Measurements from ENCODE around the gene ARVCF.
A peak's percentile ranks its signal among the peaks of the same experiment; 100 is the strongest.

ARVCF gene

DNA sequence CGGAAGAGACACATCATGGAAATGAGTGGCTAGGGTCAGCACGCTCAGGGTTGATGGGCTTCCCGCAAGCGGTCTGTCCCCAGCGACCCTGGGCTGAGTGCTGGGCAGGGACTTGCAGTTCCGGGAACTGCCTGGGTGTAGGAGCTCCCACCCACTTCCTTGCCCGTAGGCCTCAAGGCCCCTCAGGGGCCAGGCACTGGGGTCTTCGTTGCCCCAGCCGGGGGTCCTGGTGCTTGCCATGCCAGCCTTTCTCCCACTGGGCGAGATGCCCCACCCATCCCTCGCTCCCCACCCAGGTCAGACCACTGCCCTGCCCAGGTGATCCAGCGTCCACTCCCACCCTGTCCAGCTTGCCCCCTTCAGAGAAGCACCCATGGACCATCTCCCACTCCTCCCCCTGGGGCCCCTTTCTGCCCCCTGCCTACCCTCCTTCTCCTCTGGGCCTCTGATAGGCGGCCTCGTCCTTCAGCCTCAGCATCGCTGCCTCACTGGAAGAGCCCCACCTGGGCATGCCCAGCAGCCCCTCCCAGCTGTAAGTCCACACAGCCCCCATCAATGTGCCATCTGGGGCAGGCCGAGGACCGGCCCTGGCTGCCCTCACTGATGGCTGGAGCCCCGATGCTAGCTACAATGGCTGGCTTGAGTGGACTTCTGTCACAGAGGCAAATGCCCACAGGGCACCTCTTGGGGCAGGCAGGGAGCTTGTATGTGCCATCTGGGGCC is 45.6 kb upstream of the ARVCF start:
- Histone ChIP-seq H3K27me3 (ENCODE audit: control insufficient read depth, low read length) (no peaks in the 10 kb centered on the region), H3F3A (ENCODE audit: control insufficient read depth, insufficient read depth) (no peaks in the 10 kb centered on the region), H3K36me3 (ENCODE audit: control insufficient read depth, low read length) (peaks cover 4% of the 10 kb centered on the region; the same call in 1 of the 2 replicates), H3K79me2 (ENCODE audit: control insufficient read depth, low read length) (no peaks in the 10 kb centered on the region), H3K9me2 (replicated peaks; ENCODE audit: control insufficient read depth, low read length) (no peaks in the 10 kb centered on the region), H3K4me3 (ENCODE audit: low read length) (no peak overlapping the region), H3K4me2 (ENCODE audit: low read length) (no peak overlapping the region), H3K4me1 (ENCODE audit: control insufficient read depth, low read length) (no peaks in the 10 kb centered on the region), H3K9me3 (ENCODE audit: control insufficient read depth, insufficient read depth, low read length) (no peaks in the 10 kb centered on the region), H4K20me1 (ENCODE audit: control insufficient read depth, insufficient read depth, low read depth, low read length) (no peaks in the 10 kb centered on the region), H3K27ac (ENCODE audit: low read depth, low read length) (no peak overlapping the region)
- TF ChIP-seq EZH2phosphoT487 (IDR thresholded peaks at IDR 0.05; ENCODE audit: borderline replicate concordance, low read length) = no peak
- TF ChIP-seq CTCF (IDR thresholded peaks at IDR 0.05; ENCODE audit: low read depth, low read length, poor library complexity, severe bottlenecking) = no peak

DNA sequence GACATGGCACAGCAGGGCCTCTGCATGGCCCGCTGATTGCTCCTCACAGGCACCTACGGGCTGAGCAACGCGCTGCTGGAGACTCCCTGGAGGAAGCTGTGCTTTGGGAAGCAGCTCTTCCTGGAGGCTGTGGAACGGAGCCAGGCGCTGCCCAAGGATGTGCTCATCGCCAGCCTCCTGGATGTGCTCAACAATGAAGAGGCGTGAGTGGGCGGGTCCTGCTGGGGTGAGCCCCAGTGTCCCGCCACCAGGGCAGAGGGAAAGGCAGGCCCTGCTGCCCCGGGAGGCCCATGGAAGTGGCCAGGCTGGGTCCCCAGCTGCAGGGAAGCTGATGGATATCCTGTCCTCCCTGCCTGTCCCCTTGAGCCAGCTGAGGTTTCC is 44.8 kb upstream of the ARVCF start:
- Histone ChIP-seq H3K4me1 (ENCODE audit: control insufficient read depth, low read length) (no peaks in the 10 kb centered on the region), H3F3A (ENCODE audit: control insufficient read depth, insufficient read depth) (no peaks in the 10 kb centered on the region), H3K27me3 (ENCODE audit: control insufficient read depth, low read length) (no peaks in the 10 kb centered on the region), H3K36me3 (ENCODE audit: control insufficient read depth, low read length) (peaks cover 4% of the 10 kb centered on the region; the same call in 1 of the 2 replicates), H3K9me2 (replicated peaks; ENCODE audit: control insufficient read depth, low read length) (no peaks in the 10 kb centered on the region), H3K4me2 (ENCODE audit: low read length) (no peak overlapping the region), H4K20me1 (ENCODE audit: control insufficient read depth, insufficient read depth, low read depth, low read length) (no peaks in the 10 kb centered on the region), H3K79me2 (ENCODE audit: control insufficient read depth, low read length) (no peaks in the 10 kb centered on the region), H3K9me3 (ENCODE audit: control insufficient read depth, insufficient read depth, low read length) (no peaks in the 10 kb centered on the region), H3K27ac (ENCODE audit: low read depth, low read length) (no peak overlapping the region), H3K4me3 (ENCODE audit: low read length) (no peak overlapping the region)
- no peak for TF ChIP-seq EZH2phosphoT487 (IDR thresholded peaks at IDR 0.05; ENCODE audit: borderline replicate concordance, low read length)
- TF ChIP-seq CTCF (IDR thresholded peaks at IDR 0.05; ENCODE audit: low read depth, low read length, poor library complexity, severe bottlenecking) = no peak

GRCh38 chr22:20060700-20061480 is 44.3 kb upstream of the ARVCF start:
- Histone ChIP-seq H3F3A (ENCODE audit: control insufficient read depth, insufficient read depth) (no peaks in the 10 kb centered on the region), H3K4me2 (ENCODE audit: low read length) (no peak overlapping the region), H3K4me3 (ENCODE audit: low read length) (no peak overlapping the region), H4K20me1 (ENCODE audit: control insufficient read depth, insufficient read depth, low read depth, low read length) (no peaks in the 10 kb centered on the region), H3K4me1 (ENCODE audit: control insufficient read depth, low read length) (no peaks in the 10 kb centered on the region), H3K79me2 (ENCODE audit: control insufficient read depth, low read length) (no peaks in the 10 kb centered on the region), H3K27me3 (ENCODE audit: control insufficient read depth, low read length) (no peaks in the 10 kb centered on the region), H3K27ac (ENCODE audit: low read depth, low read length) (no peak overlapping the region), H3K36me3 (ENCODE audit: control insufficient read depth, low read length) (peaks cover 4% of the 10 kb centered on the region; the same call in 1 of the 2 replicates), H3K9me2 (replicated peaks; ENCODE audit: control insufficient read depth, low read length) (no peaks in the 10 kb centered on the region), H3K9me3 (ENCODE audit: control insufficient read depth, insufficient read depth, low read length) (no peaks in the 10 kb centered on the region)
- TF ChIP-seq EZH2phosphoT487 (IDR thresholded peaks at IDR 0.05; ENCODE audit: borderline replicate concordance, low read length) = no peak
- TF ChIP-seq CTCF (IDR thresholded peaks at IDR 0.05; ENCODE audit: low read depth, low read length, poor library complexity, severe bottlenecking) = peak; percentile 69
